Lower leg skin (tissue), 4 donors: ENCODE data around the gene BICD2. TPM values are rescaled to one million over a fixed set of nuclear protein-coding genes. Genes with fewer than 3 reads are reported as not detected.

Source experiments
- DNase-seq, 2 donors: peaks; one replicate each; pipeline ENCODE4 v3.0.0-alpha.2; 2019; ENCODE audit warnings: low spot score in 2 of 2
- H3K4me3 ChIP-seq: fragments of 200-600 bp; sonication (generic); 2 replicates; pipeline ENCODE4 v1.5.1; 2017; ENCODE audit warnings: mild to moderate bottlenecking, low read depth; ENCODE audit not compliant: poor library complexity, severe bottlenecking
- CTCF ChIP-seq, 3 donors: fragments of 450-650 bp; IDR thresholded peaks; one replicate each; pipeline ENCODE4 v1.5.1; 2016; ENCODE audit warnings: antibody characterized with exemption in 3 of 3, mild to moderate bottlenecking in 3 of 3, moderate library complexity in 2 of 3
- POLR2A ChIP-seq, 2 donors: fragments of 450-650 bp; IDR thresholded peaks; one replicate each; pipeline ENCODE4 v1.6.1; 2016 to 2017; ENCODE audit warnings: antibody characterized with exemption in 2 of 2, mild to moderate bottlenecking in 1 of 2, moderate library complexity in 1 of 2
- WGBS, 2 donors: methylation state at CpG; one replicate each; pipeline ENCODE4 v1.1.5; 2018; 5-methylcytosine and 5-hydroxymethylcytosine counted together
- intact Hi-C: fragments of 100-400 bp; cut with DNase I; formaldehyde crosslinking; loops from one replicate; pipeline ENCODE4 v1.15.0; 2023; ENCODE audit warnings: low total_unique reads
- total RNA-seq, 4 donors: library from RNA; depleted of rRNA; stranded (reverse); fragments of >200 nt; gene quantifications; one replicate each; pipeline ENCODE4 v1.1.0, GENCODE V29; 2016

BICD2 gene
- total RNA-seq, 4 donors from 2014 or later: 177 to 182 (median 180) TPM

GRCh38 chr9:92767066-92768054 is 2.7 kb upstream of the BICD2 start:
- H3K4me3 ChIP-seq: no peak overlapping the region
- intact Hi-C loops: no loop called here
- DNase-seq: peak in 1 of 2 donors; percentile 78
- TF ChIP-seq POLR2A (IDR thresholded peaks at IDR 0.05) (no peak), CTCF (IDR thresholded peaks at IDR 0.05) (no peak)
- WGBS, 2 donors: 66 to 72% methylated on average over 9 of the region's 9 CpGs

GRCh38 chr9:92764988-92765936 is 629 bp upstream of the BICD2 start:
- TF ChIP-seq POLR2A (IDR thresholded peaks at IDR 0.05): peak in 1 of 2 donors; percentile 15
- peak in 1 of 3 donors; percentile 85 for TF ChIP-seq CTCF (IDR thresholded peaks at IDR 0.05)
- intact Hi-C loops: no loop called here
- peak; percentile 99 to 100 for DNase-seq
- WGBS, 2 donors: 2 to 5% methylated on average over 27 to 42 of the region's 75 CpGs
- H3K4me3 ChIP-seq: peak overlapping the region; percentile 60

GRCh38 chr9:92763721-92764380 is 782 bp downstream of the BICD2 start:
- intact Hi-C loops: no loop called here
- peak in 1 of 2 donors; percentile 91 for DNase-seq
- 0 to 1% methylated on average over 17 to 39 of the region's 42 CpGs for WGBS, 2 donors
- peak overlapping the region; percentile 94 for H3K4me3 ChIP-seq
- no peak for TF ChIP-seq POLR2A (IDR thresholded peaks at IDR 0.05)
- TF ChIP-seq CTCF (IDR thresholded peaks at IDR 0.05): no peak

DNA sequence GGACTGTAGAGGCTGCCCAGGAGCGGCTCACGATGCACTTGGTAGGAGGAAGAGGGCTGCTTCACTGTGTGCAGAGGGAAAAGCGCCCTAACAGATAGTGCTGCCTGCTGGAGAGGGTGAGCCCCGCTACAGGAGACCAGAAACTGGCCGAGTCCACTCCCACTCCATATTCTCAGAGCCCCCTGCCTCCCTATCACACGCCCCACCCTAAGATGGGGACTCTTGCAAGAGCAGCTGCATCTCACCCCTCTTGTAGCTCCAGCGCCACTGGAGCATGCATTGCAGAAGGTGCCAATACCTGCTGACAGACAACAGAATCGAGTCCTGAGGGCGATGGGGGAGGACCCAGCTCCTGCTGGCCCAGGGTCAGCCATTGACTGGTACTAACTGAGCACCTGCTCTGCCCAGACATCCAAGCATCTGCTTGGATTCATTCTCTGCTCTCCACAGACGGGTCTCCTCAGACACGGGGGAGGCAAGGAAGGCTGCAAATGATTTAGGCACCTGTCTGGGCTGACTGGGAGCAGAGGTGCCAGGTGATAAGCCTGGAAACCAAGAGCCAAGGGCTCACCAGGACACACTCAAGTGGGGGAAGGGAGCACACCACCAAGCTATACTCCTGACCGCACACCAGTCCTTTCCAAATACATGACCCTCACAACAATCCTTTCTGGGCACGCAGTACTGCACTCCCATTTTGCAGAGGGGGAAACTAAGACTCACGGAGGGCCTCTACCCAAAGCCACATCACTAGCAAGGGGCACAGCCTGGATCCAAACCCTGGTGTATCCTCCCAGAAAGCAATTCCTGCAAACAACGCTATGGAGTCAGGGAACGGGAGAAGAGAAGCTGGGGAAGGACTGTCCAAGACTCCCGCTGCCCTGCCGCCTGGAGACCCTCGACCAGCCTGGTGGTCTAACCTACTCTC is 1.6 kb downstream of the BICD2 start:
- peak overlapping the region; percentile 94 for H3K4me3 ChIP-seq
- TF ChIP-seq POLR2A (IDR thresholded peaks at IDR 0.05): no peak
- TF ChIP-seq CTCF (IDR thresholded peaks at IDR 0.05): no peak
- intact Hi-C loops: no loop called here
- WGBS, 2 donors: 35% methylated on average over 19 of the region's 19 CpGs
- DNase-seq: peak in 1 of 2 donors; percentile 84
